Measurements from ENCODE around the gene USP3. TPM values are rescaled to one million over a fixed set of nuclear protein-coding genes. Genes with fewer than 3 reads are reported as not detected.

The USP3 gene
- total and polyA plus RNA-seq, 9 of the 15 experiments (the other 6 are each of a cell fraction or from before 2014, with no cell fraction given), result 17.3 to 54.3 (median 34.8) TPM

- Histone ChIP-seq H3K4me3 (no peak overlapping the region), H3K79me2 (ENCODE audit: control insufficient read depth, insufficient read depth, low read length) (peaks cover 53% of the 10 kb centered on the region), H3K4me1 (replicated peaks in 1 of 2; ENCODE audit: control insufficient read depth in 2 of 2, insufficient read depth in 2 of 2, low read length in 2 of 2) (peaks cover 6 to 13% of the 10 kb centered on the region in 2 experiments; a peak in 2 of 5 replicates), H3K27me3 (ENCODE audit: control insufficient read depth in 2 of 2, insufficient read depth in 2 of 2, low read length in 2 of 2) (no peaks in the 10 kb centered on the region), H3K36me3 (ENCODE audit: control insufficient read depth, insufficient read depth, low read length) (peaks cover 27% of the 10 kb centered on the region), H4K20me1 (replicated peaks; ENCODE audit: control insufficient read depth, insufficient read depth, low read length) (0 out of 2 replicates have a peak, but pooled peaks cover 3% of the 10 kb centered on the region), H3K9ac (ENCODE audit: insufficient read depth in 1 of 2, low read depth in 2 of 2, low read length in 2 of 2) (no peak overlapping the region), H3K9me1 (ENCODE audit: control insufficient read depth, insufficient read depth, low read length) (no peaks in the 10 kb centered on the region), H3K4me2 (ENCODE audit: insufficient read depth, low read length) (no peak overlapping the region), H3K27ac (ENCODE audit: extremely low read depth, low read depth, low read length) (no peak overlapping the region), H2AFZ (ENCODE audit: low read depth, low read length) (no peak overlapping the region), H3K9me3 (replicated peaks; ENCODE audit: control insufficient read depth, insufficient read depth, low read depth, low read length) (no peaks in the 10 kb centered on the region)
- intact Hi-C loops (cut with micrococcal nuclease), result no loop called here
- DNase-seq (ENCODE audit: extremely low read depth in 1 of 4, low spot score in 3 of 4), result no peak
- ChIA-PET CTCF (ENCODE audit: low intra/inter-chr PET ratio) (no interaction called here), POLR2A (interaction anchor here (0.8 to 2.6 kb wide), 2 partner anchors 13 to 26 kb away, joined by 3 to 6 read pairs; no protein-coding TSS in a partner anchor)
- FAIRE-seq, result no peak
- 63% methylated on average over 4 of the region's 4 CpGs for WGBS (ENCODE audit: insufficient coverage, low coverage, missing lambda C conversion rate)
- in situ Hi-C loops (cut with MboI), result no loop called here
- peak; percentile 20; the same call in 2 of the 3 replicates for ATAC-seq
- TF ChIP-seq NONO (IDR thresholded peaks at IDR 0.05; ENCODE audit: low read depth in 2 of 2, low read length in 1 of 2) (no peak), HMBOX1 (IDR thresholded peaks at IDR 0.05) (0 out of 2 replicates have a peak, but pooled peaks have one; percentile 16)
- no TSS peak for BruUV-seq (replicated peaks)
These were observed 36.1 kb downstream of the USP3 start for GRCh38 chr15:63540449-63540848.

Data from K562 (cell line).